VCaP (cell line): ENCODE measurements around the gene ZNF664.

Experiments used
- H3K27ac ChIP-seq: fragments of 450-650 bp; 2 replicates; pipeline ENCODE4 v1.5.1; 2017
- TF ChIP-seq, protein P1 (sequence below): fragments of 450-650 bp; conservative IDR thresholded peaks from 2 replicates; pipeline ENCODE4 v1.5.1; 2017; ENCODE audit warnings: mild to moderate bottlenecking, moderate library complexity

Gene ZNF664

DNA sequence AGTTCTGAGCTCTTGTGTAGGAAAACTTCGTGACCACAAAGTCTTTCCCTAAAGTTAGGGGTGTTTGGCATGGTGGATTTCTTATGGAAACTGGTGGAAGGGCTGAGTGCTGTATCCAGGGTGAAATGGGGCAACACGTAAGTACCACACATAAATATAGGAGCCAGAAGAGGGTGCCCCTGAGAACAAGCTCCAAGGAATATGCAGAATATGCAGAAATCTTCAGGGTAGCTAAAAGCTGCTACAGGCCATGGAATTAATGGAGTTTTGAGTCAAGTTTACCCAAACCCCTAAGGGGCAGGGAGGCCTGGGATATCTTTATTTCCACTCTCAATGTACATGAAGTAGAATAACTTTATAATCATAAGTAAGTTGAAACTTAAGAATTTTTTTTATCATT lies 44.0 kb downstream of the ZNF664 start:
- TF ChIP-seq, protein P1, sequence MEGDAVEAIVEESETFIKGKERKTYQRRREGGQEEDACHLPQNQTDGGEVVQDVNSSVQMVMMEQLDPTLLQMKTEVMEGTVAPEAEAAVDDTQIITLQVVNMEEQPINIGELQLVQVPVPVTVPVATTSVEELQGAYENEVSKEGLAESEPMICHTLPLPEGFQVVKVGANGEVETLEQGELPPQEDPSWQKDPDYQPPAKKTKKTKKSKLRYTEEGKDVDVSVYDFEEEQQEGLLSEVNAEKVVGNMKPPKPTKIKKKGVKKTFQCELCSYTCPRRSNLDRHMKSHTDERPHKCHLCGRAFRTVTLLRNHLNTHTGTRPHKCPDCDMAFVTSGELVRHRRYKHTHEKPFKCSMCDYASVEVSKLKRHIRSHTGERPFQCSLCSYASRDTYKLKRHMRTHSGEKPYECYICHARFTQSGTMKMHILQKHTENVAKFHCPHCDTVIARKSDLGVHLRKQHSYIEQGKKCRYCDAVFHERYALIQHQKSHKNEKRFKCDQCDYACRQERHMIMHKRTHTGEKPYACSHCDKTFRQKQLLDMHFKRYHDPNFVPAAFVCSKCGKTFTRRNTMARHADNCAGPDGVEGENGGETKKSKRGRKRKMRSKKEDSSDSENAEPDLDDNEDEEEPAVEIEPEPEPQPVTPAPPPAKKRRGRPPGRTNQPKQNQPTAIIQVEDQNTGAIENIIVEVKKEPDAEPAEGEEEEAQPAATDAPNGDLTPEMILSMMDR: no peak
- no peak overlapping the region for H3K27ac ChIP-seq

GRCh38 chr12:124018539-124018938 lies 45.5 kb downstream of the ZNF664 start:
- TF ChIP-seq, protein P1: no peak
- no peak overlapping the region for H3K27ac ChIP-seq

- H3K27ac ChIP-seq: no peak overlapping the region
Measured at GRCh38 chr12:124019115-124019514, 46.1 kb downstream of the ZNF664 start.

DNA sequence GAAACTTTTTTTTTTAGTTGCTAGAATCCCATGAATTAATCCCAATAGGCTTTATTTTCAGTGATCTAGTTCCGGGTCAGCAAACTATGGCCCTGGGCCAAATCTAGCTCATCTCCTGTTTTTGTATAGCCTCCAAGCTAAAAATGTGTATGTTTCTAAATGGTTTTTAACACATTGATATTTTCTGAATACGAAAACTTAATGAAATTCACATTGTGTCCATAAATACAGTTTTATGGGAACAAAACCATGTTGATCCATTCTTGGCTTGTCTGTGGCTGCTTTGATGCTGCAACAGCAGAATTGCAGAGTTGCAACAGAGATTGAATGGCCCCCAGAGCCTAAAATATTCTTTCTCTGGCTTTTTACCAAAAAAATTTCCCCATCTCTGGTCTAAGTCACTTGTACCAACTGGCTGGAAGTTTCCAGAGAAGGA lies 47.5 kb downstream of the ZNF664 start:
- no peak overlapping the region for H3K27ac ChIP-seq
- TF ChIP-seq, protein P1: no peak

More at GRCh38 chr12:124019115-124019514, 46.1 kb downstream of the ZNF664 start:
- TF ChIP-seq, protein P1: no peak

GRCh38 chr12:124021007-124021406 lies 48.0 kb downstream of the ZNF664 start:
- H3K27ac ChIP-seq: no peak overlapping the region
- TF ChIP-seq, protein P1: no peak

GRCh38 chr12:124022161-124022560 lies 49.1 kb downstream of the ZNF664 start:
- no peak overlapping the region for H3K27ac ChIP-seq
- TF ChIP-seq, protein P1: no peak

GRCh38 chr12:124024263-124024678 lies 51.3 kb downstream of the ZNF664 start:
- H3K27ac ChIP-seq: no peak overlapping the region
- TF ChIP-seq, protein P1: no peak
